Activated CD4-positive, alpha-beta T cell treated with anti-CD3 and anti-CD28 coated beads for 36 hours (primary cell): Measurements from ENCODE around the gene CTSO. TPM values are rescaled to one million over a fixed set of nuclear protein-coding genes. Genes with fewer than 3 reads are reported as not detected.
"Not testable (repeated sequence)": the region's sequence is repeated elsewhere in the genome, so short reads cannot be mapped to it uniquely, and the experiment has no call there.

Experiments used
- ATAC-seq: fragments of 200-7000 bp; cut with Tn5 transposase; one replicate; pipeline ENCODE4 v1.10.0; 2021; ENCODE audit warnings: mild to moderate bottlenecking, moderate library complexity
- CTCF ChIA-PET: fragments of 350-600 bp; sonication (Branson Sonifier 250); formaldehyde crosslinking; loops from one replicate; lab custom pipeline; 2021; ENCODE audit warnings: antibody characterized with exemption; lab: Charles Lee
- POLR2A ChIA-PET: fragments of 350-600 bp; sonication (Branson Sonifier 250); formaldehyde crosslinking; loops from one replicate; lab custom pipeline; 2021; ENCODE audit warnings: antibody characterized with exemption, inconsistent platforms; lab: Charles Lee
- DNase-seq: peaks from one replicate; pipeline ENCODE4 v3.0.0-alpha.2; 2020
- H3K27ac Mint-ChIP-seq: one replicate; pipeline ENCODE4 v1.8.0; 2021; ENCODE audit warnings: mixed read lengths
- H3K27me3 Mint-ChIP-seq: one replicate; pipeline ENCODE4 v1.8.0; 2021; ENCODE audit warnings: mixed read lengths
- H3K36me3 Mint-ChIP-seq: one replicate; pipeline ENCODE4 v1.8.0; 2021; ENCODE audit warnings: low read depth, mixed read lengths
- H3K4me1 Mint-ChIP-seq: one replicate; pipeline ENCODE4 v1.8.0; 2021; ENCODE audit warnings: mixed read lengths
- H3K4me3 Mint-ChIP-seq: one replicate; pipeline ENCODE4 v1.8.0; 2021; ENCODE audit warnings: mild to moderate bottlenecking, moderate library complexity, mixed read lengths
- H3K9me3 Mint-ChIP-seq: one replicate; pipeline ENCODE4 v1.8.0; 2021; ENCODE audit warnings: low read depth, mixed read lengths
- intact Hi-C, 2 experiments: fragments of 100-400 bp; cut with DNase I in 1 of 2; cut with micrococcal nuclease in 1 of 2; formaldehyde crosslinking; loops; one replicate each; pipeline versions ENCODE4 v1.14.2 to v1.15.1; 2022 to 2024; cut with DNase I, micrococcal nuclease
- total RNA-seq, 2 experiments: library from RNA; stranded (reverse); gene quantifications; one replicate each; pipeline ENCODE4 v1.2.3, GENCODE V29; 2021

Gene CTSO
- total RNA-seq, 2 experiments from 2014 or later, result 2.6 to 3.0 TPM

GRCh38 chr4:155935389-155935986 is 18.2 kb downstream of the CTSO start:
- POLR2A ChIA-PET, result no interaction called here
- no peak overlapping the region for H3K4me3 Mint-ChIP-seq
- ATAC-seq, result no peak

GRCh38 chr4:155934634-155935033 is 19.0 kb downstream of the CTSO start:
- POLR2A ChIA-PET, CTCF ChIA-PET, H3K4me3 Mint-ChIP-seq, ATAC-seq, DNase-seq, H3K9me3 Mint-ChIP-seq, intact Hi-C loops, H3K27ac Mint-ChIP-seq, H3K27me3 Mint-ChIP-seq, H3K4me1 Mint-ChIP-seq: not testable (repeated sequence)
- H3K36me3 Mint-ChIP-seq, result peaks cover 24% of the 10 kb centered on the region

More at GRCh38 chr4:155935389-155935986, 18.2 kb downstream of the CTSO start:
- Mint-ChIP-seq H3K9me3 (no peaks in the 10 kb centered on the region), H3K27ac (no peak overlapping the region), H3K4me1 (no peaks in the 10 kb centered on the region), H3K27me3 (no peaks in the 10 kb centered on the region), H3K36me3 (peaks cover 19% of the 10 kb centered on the region)
- CTCF ChIA-PET, result no interaction called here
- no peak for DNase-seq
- intact Hi-C loops, result no loop called here

- Mint-ChIP-seq H3K4me3 (no peak overlapping the region), H3K9me3 (no peaks in the 10 kb centered on the region), H3K4me1 (no peaks in the 10 kb centered on the region), H3K27ac (no peak overlapping the region), H3K27me3 (no peaks in the 10 kb centered on the region), H3K36me3 (peaks cover 25% of the 10 kb centered on the region)
- DNase-seq (no peak), ATAC-seq (no peak)
- CTCF ChIA-PET, result no interaction called here
- POLR2A ChIA-PET, result no interaction called here
- intact Hi-C loops, result no loop called here
Observed at GRCh38 chr4:155931634-155932033, 22.0 kb downstream of the CTSO start.

- CTCF ChIA-PET, result no interaction called here
- intact Hi-C loops, result no loop called here
- POLR2A ChIA-PET, result no interaction called here
- Mint-ChIP-seq H3K27ac (no peak overlapping the region), H3K27me3 (no peaks in the 10 kb centered on the region), H3K36me3 (peaks cover 29% of the 10 kb centered on the region), H3K9me3 (no peaks in the 10 kb centered on the region), H3K4me3 (no peak overlapping the region), H3K4me1 (no peaks in the 10 kb centered on the region)
- no peak for DNase-seq
- ATAC-seq, result no peak
Observed at GRCh38 chr4:155930330-155930729, 23.3 kb downstream of the CTSO start.

GRCh38 chr4:155929833-155930232 is 23.8 kb downstream of the CTSO start:
- Mint-ChIP-seq H3K27ac (no peak overlapping the region), H3K4me3 (no peak overlapping the region), H3K27me3 (no peaks in the 10 kb centered on the region), H3K36me3 (peaks cover 28% of the 10 kb centered on the region), H3K4me1 (no peaks in the 10 kb centered on the region), H3K9me3 (no peaks in the 10 kb centered on the region)
- POLR2A ChIA-PET, result no interaction called here
- no peak for ATAC-seq
- no peak for DNase-seq
- CTCF ChIA-PET, result no interaction called here
- intact Hi-C loops, result no loop called here

DNA sequence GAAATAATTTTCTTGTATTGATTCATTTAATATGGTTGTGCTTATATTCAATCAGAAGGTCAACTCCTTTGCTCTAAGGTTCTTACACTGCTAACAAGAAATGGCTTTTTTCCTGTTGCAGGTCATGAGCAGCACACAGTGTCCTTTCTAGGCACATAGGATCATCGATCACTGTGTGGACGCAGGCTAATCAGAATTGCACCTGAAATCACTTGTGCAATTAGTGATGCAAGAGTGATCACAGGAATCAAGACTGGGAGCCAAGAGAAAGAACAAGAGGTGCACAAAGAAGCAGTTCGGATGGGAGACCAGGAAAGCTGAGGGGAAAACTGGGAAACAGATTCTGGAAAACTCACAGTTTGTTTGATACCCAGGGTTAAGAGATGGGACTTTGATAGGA is 29.0 kb downstream of the CTSO start:
- no peaks in the 10 kb centered on the region for H3K4me1 Mint-ChIP-seq
- no peak overlapping the region for H3K4me3 Mint-ChIP-seq
- intact Hi-C loops, result no loop called here
- H3K27me3 Mint-ChIP-seq, result no peaks in the 10 kb centered on the region
- ATAC-seq (no peak), DNase-seq (no peak)
- H3K9me3 Mint-ChIP-seq, result no peaks in the 10 kb centered on the region
- ChIA-PET POLR2A (no interaction called here), CTCF (no interaction called here)
- no peak overlapping the region for H3K27ac Mint-ChIP-seq
- peaks cover 20% of the 10 kb centered on the region for H3K36me3 Mint-ChIP-seq

DNA sequence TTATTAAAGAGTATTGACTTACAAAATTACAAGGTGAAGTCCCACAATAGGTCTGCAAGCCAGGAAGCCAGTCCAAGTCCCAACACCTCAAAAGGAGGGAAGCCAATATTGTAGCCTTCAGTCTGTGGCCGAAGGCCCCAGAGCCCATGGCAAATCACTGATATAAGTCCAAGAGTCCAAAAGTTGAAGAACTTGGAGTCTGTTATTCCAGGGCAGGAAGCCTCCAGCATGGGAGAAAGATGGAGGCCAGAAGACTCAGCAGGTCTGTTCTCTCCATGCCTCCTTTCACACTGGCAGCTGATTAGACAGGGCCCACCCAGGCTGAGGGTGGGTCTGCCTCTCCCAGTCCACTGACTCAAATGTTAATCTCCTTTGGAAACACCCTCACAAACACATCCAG is 32.1 kb downstream of the CTSO start:
- ChIA-PET POLR2A (no interaction called here), CTCF (no interaction called here)
- Mint-ChIP-seq H3K36me3 (peaks cover 15% of the 10 kb centered on the region), H3K4me3 (no peak overlapping the region), H3K27me3 (peaks cover 3% of the 10 kb centered on the region), H3K4me1 (no peaks in the 10 kb centered on the region), H3K27ac (no peak overlapping the region), H3K9me3 (no peaks in the 10 kb centered on the region)
- DNase-seq (no peak), ATAC-seq (no peak)
- intact Hi-C loops, result no loop called here

- ChIA-PET CTCF (no interaction called here), POLR2A (no interaction called here)
- H3K36me3 Mint-ChIP-seq, result no peaks in the 10 kb centered on the region
- H3K27me3 Mint-ChIP-seq, result peaks cover 6% of the 10 kb centered on the region
- no peak for ATAC-seq
- no peaks in the 10 kb centered on the region for H3K4me1 Mint-ChIP-seq
- intact Hi-C loops, result no loop called here
- H3K9me3 Mint-ChIP-seq, result no peaks in the 10 kb centered on the region
- DNase-seq, result no peak
- no peak overlapping the region for H3K4me3 Mint-ChIP-seq
- no peak overlapping the region for H3K27ac Mint-ChIP-seq
Observed at GRCh38 chr4:155914782-155915181, 38.9 kb downstream of the CTSO start.

GRCh38 chr4:155911905-155912304 is 41.8 kb downstream of the CTSO start:
- no peaks in the 10 kb centered on the region for H3K9me3 Mint-ChIP-seq

GRCh38 chr4:155909615-155910226 is 43.9 kb downstream of the CTSO start:
- H3K27ac Mint-ChIP-seq, result no peak overlapping the region
- H3K36me3 Mint-ChIP-seq, result no peaks in the 10 kb centered on the region
- intact Hi-C loops, result no loop called here
- no peak overlapping the region for H3K4me3 Mint-ChIP-seq
- CTCF ChIA-PET, result no interaction called here
- POLR2A ChIA-PET, result no interaction called here
- no peak for DNase-seq
- H3K9me3 Mint-ChIP-seq, result no peaks in the 10 kb centered on the region
- H3K27me3 Mint-ChIP-seq, result peaks cover 16% of the 10 kb centered on the region
- ATAC-seq, result no peak
- no peaks in the 10 kb centered on the region for H3K4me1 Mint-ChIP-seq

More at GRCh38 chr4:155911905-155912304, 41.8 kb downstream of the CTSO start:
- intact Hi-C loops, result no loop called here
- Mint-ChIP-seq H3K4me1 (no peaks in the 10 kb centered on the region), H3K27ac (no peak overlapping the region), H3K4me3 (no peak overlapping the region), H3K36me3 (no peaks in the 10 kb centered on the region), H3K27me3 (peaks cover 13% of the 10 kb centered on the region)
- ATAC-seq (peak; percentile 26), DNase-seq (no peak)
- ChIA-PET CTCF (no interaction called here), POLR2A (no interaction called here)

GRCh38 chr4:155908187-155909139 is 45.2 kb downstream of the CTSO start:
- CTCF ChIA-PET, result no interaction called here
- Mint-ChIP-seq H3K4me3 (no peak overlapping the region), H3K27ac (no peak overlapping the region), H3K4me1 (no peaks in the 10 kb centered on the region), H3K27me3 (peaks cover 16% of the 10 kb centered on the region), H3K9me3 (no peaks in the 10 kb centered on the region), H3K36me3 (no peaks in the 10 kb centered on the region)
- POLR2A ChIA-PET, result no interaction called here
- DNase-seq (no peak), ATAC-seq (no peak)
- intact Hi-C loops, result no loop called here

- Mint-ChIP-seq H3K27me3 (peaks cover 16% of the 10 kb centered on the region), H3K4me1 (no peaks in the 10 kb centered on the region), H3K36me3 (no peaks in the 10 kb centered on the region), H3K9me3 (no peaks in the 10 kb centered on the region), H3K4me3 (no peak overlapping the region), H3K27ac (no peak overlapping the region)
- intact Hi-C loops, result no loop called here
- DNase-seq (no peak), ATAC-seq (no peak)
- ChIA-PET POLR2A (no interaction called here), CTCF (no interaction called here)
Observed at GRCh38 chr4:155907556-155907955, 46.1 kb downstream of the CTSO start.
